HG03571 (cell line): ENCODE results near the gene LYAR.
"Not testable (repeated sequence)": the region's sequence is repeated elsewhere in the genome, so short reads cannot be mapped to it uniquely, and the experiment has no call there.

Experiments used
- ATAC-seq: cut with Tn5 transposase; IDR thresholded peaks from one replicate; pipeline ENCODE4 v1.9.1; 2021; ENCODE audit not compliant: unreplicated experiment

Gene LYAR

DNA sequence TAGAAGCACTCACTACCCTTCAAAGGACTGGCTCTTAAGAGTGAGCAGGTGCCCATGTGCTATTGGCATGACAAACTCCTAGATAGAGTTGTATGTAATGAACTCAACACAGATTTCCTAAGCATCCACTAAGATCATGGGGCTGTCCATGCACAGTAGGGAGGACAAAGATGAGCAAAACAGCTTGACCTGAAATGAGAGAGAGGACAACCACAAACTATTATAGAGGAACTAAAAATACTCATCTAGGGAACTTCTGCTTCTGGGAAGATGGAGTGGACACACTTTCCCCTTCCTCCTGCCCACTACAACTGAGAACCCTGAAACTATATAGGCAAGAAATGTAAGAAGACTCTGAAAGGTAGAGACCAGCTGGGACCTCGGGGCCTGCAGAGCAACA, 21.2 kb downstream of the LYAR start:
- ATAC-seq = no peak

DNA sequence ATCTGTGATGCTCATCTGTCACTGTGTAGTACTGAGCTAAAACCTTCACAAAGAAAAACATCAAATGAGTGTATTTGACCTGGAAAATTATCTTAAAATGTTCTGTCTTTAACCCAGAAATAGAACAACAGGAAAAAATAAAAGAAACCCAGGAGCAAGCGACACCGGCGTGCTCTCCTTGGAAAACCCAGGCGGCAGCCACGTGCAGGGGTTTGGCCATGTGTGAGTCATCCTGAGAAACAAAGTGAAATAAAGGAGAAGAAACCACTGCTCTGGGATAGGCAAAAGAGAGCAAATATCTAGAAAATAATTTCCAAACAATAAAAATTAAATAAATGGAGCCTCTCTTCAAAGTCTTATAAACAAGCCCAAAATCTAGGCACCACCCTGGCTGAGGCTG, 22.0 kb downstream of the LYAR start:
- ATAC-seq = no peak

DNA sequence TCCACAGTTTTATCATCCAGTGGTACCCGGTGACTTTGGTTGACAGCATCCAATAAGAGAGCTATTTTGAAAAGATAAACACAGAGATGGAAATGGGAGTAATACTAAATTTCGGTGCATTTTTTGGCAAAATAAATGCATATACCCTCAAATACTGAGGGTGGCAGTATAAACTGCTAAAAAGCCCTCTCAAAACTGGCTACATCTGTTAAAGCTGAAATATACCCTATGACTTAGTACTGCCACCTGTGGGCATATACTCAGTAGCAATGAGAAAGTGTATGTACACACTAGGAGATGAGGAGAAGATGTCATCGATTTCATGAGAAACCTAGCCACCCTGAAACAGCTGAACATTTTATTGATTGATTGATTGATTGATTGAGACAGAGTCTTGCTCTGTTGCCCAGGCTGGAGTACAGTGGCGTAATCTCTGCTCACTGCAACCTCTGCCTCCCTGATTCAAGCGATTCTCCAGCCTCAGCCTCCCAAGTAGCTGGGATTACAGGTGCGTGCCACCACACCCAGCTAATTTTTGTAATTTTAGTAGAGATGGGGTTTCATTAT, 29.7 kb downstream of the LYAR start:
- peak; percentile 74 for ATAC-seq

DNA sequence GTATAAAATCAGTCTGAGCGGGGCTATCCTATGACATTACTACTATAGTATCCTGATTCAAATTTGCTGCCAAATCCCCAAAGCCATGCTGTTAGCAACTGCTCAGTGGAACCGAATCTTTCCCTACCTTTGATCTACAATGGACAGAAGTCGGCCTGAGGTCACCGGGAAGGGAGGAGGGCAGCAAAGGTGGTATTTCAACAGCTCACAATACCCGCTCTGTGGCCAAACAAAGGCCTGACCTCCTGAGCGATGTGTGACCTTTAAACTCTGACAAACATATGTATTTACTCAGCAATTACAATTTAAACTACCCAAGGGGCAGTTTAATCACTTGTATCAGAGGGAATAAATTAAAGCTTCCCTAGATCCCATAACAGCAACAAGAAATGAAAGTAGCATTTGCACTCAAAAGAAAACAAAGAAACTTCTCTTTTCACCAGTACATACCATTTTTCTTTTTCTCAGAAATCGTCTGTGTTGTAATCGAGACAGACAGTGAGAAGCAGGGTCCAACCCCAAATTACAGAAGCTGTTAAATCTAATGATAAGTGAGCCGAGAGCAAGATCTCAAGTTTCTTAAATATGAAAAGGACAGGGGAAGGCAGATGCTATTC, 30.4 kb downstream of the LYAR start:
- no peak for ATAC-seq

DNA sequence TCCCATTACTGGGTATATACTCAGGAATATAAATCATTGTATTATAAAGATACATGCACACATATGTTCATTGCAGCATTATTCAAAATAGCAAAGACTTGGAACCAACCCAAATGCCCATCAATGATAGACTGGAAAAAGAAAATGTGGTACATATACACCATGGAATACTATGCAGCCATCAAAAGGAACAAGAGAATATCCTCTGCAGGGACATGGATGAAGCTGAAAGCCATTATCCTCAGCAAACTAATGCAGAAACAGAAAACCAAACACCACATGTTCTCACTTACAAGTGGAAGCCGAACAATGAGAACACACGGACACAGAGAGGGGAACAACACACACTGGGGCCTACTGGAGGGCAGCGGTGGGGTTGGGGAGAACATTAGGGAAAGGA, 32.2 kb downstream of the LYAR start:
- ATAC-seq = not testable (repeated sequence)

DNA sequence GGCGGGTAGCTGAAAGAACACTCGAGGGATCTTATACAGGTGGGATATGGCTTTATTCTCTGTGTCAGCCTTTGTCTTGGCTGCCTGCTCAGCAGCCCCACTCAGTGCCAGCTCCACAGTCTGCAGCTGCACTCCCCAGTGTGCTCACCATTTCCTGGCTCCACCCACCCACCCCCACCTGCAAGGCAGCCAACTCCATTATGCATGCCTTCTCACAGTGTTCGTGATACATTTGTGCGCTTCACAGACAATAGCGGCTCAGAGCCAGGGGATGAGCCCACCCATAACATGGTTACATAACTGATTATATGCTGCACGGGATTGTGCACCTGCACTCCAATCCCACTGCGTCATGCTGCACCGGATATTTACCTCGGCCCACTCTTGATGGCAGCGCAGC, 33.2 kb downstream of the LYAR start:
- no peak for ATAC-seq

DNA sequence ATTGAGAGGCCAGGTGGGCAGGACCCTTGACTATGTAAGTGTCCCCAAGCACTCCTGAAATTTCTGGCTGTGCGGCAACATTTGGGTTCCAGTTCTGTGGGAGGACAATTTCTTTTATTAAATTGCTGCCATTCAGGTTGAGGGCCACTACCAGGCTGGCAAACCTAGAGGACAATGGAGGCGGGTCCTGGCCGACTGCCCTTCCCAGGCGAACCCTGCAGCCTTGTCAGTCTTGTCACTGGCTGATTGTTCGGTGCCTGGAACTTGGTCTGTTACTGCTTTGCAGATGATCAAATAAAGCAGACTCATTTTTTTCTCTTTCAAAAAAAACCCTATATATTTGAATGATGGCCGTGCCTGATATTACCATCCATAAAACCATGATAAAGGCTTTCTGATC, 35.3 kb downstream of the LYAR start:
- no peak for ATAC-seq

DNA sequence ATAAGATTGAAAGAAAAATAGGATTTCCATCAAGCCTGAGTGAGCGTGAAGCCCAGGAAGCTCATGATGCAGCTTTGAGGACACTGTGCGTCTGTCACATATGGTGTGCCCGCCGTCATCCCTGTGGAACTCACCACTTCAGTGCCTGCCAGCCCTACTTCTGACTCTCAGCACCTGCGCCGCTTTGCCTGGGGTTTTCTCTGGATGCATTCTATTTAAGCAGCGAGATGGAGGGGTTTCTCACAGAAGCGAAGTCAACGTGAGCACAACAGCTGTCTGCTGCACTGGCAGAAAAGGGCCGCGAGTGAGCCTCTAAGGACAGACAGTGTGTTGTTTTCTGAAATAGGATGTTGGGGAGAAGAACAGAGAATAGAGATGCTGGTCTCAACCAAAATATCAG, 35.8 kb downstream of the LYAR start:
- no peak for ATAC-seq

DNA sequence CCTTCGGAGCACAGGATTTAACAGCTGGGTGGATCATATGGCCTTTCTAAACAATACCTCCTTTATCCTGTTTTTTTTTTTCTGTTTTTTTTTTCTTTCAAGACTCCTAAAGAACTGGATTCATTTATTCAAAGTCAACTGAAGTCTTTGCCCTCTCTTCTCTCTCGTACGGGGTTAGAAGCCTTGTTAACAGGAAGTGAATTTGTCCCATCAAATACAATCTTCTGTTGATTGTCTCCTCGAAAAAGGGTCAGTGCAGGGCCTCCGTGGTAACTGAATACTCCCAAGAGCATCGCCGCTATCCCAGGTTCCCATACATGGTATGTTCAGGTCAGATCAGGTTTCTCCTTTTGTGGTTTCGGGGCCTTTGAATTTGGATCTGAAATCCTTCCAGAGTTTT, 40.1 kb downstream of the LYAR start:
- no peak for ATAC-seq

DNA sequence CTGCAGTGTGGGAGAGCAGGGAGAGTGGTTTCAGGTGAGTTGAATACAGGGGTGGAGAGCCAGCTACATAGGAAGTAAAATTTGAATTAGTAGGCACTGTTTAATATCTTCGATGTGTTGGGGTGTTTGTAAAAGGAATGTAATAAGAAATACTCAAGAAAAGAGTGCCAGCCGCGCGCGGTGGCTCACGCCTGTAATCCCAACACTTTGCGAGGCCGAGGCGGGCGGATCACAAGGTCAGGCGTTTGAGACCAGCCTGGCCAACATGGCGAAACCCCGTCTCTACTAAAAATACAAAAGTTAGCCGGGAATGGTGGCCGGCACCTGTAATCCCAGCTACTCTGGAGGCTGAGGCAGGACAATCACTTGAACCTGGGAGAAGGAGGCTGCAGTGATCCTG, 40.6 kb downstream of the LYAR start:
- not testable (repeated sequence) for ATAC-seq

DNA sequence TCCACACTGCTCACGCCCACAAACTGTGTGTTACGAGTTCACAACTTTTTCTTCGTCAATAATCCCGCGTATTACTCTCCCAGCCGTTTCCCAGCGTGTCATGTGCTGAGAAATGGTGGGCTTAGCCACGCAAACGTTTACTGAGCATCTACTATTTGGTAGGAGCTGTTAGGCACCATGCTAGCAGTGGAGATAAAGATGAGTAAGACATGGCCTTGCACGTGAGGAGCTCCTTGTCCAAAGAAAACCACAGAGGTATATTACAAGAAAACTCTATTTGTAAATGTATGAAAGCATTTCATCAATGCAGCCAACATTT, 41.1 kb downstream of the LYAR start:
- ATAC-seq = no peak

DNA sequence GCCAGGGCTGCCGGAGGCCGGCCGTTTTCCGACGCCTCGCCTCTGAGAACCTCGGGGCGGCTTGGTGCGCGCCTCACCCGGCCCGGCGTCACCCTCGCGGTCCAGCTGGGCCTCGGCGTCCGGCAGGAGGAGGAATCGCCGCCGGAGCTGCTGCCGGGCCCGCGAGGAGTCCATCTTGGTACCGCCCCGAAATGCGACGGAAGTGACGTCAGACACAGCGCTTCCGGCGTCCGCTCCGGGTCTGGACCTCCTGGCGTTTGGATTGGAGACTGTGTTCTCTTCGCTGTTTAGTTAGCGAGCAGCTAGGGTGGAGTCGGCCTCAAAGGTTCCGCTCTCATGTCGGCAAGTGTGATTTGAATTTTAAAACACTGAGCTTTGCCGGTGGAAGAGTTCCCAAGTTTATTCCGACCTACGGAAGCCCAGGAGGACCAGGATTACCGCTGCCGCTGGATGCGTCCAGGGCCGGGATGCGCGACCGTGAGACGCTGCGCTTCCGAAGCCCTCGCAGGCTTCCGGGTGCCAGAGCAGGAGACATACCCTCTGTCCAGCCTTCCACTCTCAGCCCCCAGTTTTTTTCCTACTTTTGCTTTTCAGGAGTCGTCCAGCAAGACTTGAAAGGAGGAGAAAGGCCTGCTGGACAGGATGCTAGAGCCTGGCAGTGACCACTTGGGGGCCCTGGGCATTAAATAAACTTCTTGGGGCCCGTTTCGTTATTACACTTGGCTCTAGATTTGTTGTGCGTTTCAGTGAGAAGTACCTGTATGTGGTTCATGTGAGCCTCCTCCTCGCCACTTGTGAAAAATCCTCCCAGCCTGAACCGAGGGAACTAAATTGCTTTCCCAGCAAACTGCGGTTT, 41.7 kb downstream of the LYAR start, which contains the start of gene TMEM128:
Gene TMEM128 (minus strand): TSS at position 195 of the 856 bp plus-strand sequence. CDS start 21 bp downstream, at position 174.
- ATAC-seq = peak; percentile 96

DNA sequence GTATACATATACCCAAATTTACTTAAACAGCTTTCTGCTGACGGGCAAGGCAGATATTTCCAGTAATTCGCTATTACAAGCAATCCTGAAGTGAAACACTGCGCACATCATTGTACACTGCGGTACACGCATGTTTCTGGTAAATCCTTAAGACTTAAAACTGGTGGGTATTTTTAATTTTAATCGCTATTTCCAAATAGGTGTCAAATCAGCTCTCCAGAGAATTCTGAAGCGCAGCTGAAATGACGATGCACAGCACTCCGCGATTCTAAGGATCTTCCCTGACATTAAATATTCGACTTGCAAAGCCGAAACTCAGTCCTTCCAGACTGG, 42.3 kb downstream of the LYAR start:
- ATAC-seq = peak; percentile 7

DNA sequence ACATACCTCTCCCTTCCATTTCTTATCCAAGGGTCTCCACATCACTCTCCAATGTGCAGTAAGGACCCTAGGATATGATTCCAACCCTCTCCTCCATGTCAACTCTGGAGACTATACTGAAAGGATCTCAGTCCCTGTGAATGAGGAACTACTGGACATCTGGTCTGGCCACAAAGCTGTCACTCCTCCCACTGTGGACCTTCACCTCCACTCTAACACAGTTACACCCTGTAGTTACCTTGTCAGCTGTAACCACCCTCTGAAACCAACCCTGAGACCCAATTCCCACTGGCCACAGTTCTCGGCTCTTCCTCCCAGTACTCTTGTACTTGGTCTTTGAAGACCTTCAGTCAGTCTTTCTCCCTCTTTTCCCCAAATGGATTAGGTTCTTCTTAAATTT, 44.8 kb downstream of the LYAR start:
- ATAC-seq = no peak

DNA sequence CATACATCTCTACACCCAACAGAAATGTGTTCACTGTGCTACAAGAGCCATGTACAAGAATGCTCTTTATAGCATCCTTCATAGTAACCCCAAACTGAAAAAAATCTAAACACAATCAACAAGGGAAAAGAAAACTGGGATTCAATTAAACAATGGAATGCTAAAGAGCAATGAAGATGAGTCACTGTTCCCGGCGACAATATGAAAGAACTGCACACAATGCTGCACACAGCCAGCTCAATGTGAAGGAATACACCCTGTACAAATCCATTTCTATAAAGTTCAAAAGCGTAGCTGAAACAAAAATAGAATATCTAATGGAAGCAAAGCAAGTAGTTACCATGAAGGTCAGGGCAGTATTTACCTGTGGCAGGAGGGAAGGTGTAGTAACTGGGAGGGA, 50.4 kb downstream of the LYAR start:
- ATAC-seq = not testable (repeated sequence)

DNA sequence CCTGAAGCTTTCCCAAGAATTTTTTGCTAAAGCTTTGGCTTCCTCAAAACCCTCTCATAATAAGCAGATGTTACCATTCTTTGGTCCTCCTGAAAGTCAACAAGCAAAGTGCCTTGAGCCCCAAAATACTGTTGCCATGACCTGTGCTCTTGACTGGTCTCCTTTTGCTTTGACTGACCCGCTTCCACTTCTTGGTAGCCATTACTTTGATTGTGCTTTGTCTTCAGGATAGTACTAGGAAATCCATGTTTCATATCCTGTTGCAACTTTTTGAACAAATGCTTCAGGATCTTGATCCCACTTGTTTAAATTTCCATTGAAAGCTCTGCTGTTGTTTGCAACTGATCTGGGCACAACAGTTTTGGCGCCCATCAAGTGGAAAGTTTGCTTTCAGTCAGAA, 56.3 kb downstream of the LYAR start:
- ATAC-seq = no peak

DNA sequence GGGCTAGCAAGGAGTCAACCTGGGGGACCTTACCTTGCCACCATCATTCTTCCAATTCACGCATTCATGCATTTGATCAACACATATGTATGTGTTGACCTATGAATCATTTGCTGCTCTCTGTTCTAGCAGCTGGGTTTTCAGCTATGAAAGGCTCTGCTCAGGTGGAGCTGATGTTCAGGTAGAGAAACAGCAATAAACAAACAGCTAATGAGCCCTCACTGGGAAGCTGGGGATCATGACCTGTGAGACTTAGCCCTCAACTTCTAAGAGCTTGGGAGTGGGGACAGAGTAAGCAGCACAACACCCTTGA, 61.6 kb downstream of the LYAR start:
- ATAC-seq = no peak

DNA sequence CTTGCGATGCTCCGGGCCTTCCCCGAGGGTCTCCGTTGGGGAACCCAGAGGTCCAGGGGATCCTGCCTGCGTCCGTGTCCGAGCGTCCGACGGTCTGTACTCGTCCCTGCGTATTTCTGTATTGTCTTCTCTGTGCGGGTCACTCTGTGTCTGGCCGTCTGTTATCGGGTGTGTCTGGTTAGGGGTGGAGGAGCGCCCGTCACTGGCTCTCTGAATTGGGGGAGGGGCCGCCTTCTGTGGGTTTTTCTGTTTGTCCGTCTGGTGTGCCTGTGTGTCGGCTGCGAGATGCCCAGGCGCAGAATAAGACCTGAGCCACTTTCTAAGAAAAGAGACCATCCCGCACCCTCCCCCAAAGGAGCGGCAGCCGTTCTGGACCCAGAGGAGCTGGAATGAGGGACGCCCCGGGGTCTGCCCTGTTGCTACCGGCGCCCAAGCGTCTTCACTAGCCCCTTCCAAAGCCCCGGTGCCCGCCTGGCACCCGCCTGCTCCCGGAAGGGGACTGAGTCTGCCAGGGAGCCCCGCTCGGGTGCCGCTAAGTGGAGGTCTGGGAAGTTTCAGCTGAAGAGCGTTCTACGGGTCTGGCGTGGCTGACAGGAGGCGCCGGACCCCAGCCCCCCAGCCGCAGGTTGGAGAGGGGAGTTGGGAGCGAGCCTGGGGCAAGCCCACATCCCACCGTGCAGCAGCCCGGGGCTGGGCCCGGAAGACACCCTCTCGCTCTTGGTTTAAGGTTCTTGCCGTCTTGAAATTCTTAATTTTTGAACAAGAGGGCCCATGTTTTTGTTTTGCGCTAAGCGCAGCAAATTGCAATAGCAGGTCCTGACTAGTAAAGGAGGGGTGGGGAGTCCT, 62.2 kb downstream of the LYAR start:
- ATAC-seq = no peak

DNA sequence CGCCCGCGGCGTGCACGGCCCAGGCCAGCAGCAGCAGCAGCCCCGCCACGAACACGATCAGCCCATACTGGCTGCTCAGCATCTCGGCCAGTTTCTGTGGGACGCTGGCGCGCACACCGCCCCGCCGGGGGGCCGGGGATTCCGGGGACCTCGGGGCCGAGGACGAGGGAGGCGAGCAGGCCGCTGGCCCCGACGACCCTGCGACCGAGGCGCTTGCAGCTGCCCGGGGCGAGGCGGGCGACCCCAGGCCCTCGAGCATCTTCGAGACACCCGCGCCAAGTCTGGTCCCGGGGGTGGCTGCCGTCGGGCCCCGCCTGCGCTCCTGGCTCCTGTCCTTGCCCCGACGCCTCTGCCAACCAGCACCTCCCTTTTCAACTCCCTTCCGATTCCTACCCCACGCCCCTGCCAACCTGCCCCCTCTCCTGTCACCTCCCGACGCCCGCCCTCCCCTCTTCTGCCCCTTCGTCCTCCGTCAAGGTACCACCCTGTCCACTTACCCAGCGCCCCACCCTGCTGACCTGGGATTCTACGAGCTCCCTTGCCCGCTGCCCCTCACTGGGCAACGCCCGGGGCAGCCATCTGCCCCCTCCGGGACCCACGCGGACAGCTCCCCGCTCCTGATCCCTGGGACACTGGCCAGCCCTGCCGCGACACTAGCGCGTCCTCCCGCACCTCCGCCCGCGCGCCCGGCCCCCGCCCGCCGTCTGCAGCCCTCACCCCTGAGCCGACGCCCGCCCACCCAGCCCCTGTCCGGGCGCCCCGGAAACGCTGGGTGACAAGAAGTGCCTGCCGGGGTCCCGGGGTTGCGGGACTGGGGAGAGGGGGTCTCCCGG, 63.1 kb downstream of the LYAR start, which contains the start of gene OTOP1:
Gene OTOP1 (minus strand): TSS at position 324 of the 833 bp plus-strand sequence. CDS start 65 bp downstream, at position 259.
- ATAC-seq = no peak

DNA sequence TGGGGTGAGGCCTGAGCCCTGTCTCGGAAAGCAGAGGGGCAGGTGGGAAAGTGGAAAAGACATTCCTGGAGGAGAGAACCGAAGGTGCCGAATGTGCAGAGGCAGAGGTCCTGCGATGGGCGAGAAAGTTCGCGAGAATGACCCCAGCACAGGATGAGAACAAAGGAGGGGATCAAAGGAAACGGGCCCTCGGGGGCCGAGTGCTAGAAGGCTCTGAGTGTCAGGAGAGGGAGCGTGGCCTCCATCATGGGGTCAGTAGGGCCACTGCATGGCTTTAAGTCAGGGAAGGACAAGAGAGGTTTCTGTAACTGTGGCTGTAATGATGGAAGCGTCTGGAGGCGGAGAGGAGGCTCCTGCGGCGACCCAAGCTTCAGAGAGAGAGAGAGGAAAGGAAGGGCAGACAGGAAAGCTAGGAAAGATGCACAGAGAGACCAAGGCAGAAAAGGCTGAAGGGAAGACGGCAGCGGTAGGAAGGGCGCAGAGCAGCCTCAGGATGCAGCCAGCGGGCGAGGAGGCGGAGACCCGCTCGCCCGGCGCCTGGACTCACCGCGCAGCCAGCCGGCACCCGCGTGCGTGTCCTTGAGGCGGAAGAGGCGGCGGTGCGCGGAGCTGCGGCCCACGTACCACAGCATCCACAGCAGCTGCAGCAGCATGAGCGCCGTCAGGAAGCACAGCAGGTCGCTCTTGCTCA, 63.9 kb downstream of the LYAR start:
- ATAC-seq = no peak
